GM18508 (cell line): ENCODE measurements around the gene LPAR1.

Experiments
- ATAC-seq: cut with Tn5 transposase; IDR thresholded peaks from one replicate; pipeline ENCODE4 v1.9.1; 2021; ENCODE audit warnings: moderate number of reproducible peaks; ENCODE audit not compliant: insufficient read depth, unreplicated experiment

LPAR1 gene

DNA sequence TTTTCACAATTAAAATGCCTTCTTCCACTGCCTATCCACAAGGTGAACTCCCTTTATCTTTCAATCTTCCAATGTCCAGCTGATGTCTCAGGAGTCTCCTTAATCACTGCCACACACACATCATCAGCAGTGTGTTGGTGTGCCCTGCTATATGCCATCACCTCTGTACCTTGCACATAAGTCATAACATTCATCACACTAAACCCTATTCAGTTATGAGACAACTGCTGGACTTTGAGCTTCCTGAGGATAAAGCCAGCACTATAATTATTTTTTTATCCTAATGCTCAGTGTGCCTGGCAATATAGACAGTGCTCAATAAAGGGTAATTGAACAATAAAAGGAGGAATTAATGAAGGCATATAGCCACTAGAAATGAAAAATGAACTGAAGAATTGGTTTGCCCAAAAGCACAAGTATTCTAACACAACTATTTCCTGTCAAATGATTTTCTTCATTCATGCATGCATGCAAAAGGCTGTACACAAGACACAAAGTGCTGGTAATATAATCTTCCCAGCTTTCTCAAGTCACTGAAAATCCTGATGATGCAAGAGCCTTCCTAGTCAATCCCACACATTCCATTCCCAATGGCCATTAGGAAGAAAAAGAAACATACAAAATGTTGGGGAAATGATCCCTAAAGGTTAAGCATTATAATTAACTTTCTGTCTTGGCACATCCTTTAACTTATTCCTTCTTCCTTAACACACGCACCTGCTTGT is 32.4 kb downstream of the LPAR1 start:
- no peak for ATAC-seq

DNA sequence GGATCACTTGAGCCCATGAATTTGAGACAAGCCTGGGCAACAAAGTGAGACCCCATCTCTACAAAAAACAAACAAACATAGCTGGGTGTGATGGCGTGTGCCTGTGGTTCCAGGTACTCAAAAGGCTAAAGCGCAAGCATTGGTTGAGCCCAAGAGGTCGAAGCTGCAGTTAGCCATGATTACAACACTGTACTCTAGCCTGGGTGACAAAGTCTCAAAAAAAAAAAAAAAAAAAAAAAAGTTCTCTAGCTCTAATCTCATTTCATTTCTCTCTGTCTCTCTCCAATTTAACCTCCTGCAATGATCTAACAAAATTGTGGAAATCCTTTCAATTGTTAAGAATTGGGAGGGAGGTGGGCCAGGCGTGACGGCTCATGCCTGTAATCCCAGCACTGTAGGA is 33.3 kb downstream of the LPAR1 start:
- no peak for ATAC-seq

DNA sequence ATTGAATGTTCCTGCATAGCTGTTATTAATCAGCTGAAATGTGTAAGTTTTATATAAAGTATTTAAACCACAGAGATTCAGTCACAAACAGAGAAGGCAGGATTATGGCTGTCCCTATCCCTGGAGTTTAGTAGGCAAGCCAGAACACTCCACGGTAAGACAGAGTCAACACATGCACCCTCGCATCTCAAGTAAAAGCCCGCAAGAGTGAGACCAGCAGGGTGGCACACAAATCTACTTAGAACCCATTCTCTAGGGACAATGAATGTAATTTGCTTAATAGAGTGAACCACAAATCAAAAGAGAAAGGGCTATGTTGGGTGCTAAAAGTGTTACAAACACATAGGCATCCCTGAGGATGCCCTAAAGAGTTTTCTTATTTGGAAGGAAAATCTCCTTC is 35.1 kb downstream of the LPAR1 start:
- no peak for ATAC-seq

DNA sequence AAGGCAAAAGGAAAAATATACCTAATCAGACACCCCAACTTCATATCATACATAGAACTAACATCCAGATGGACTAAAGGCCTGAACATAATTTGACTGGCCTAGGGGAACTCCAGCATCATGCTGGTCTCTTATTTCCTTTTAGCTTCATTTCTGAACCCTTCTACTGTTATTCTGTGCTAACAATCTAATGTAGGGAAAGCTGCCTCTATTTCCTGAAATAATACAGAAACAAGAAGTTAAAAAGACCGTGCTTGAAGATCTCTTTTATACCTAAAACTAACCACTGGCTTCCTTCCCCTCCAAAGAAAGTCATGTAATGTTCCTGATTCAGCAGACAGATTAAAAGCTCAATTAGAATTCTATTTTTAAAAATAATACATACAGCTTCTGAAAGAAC is 36.7 kb downstream of the LPAR1 start:
- no peak for ATAC-seq

DNA sequence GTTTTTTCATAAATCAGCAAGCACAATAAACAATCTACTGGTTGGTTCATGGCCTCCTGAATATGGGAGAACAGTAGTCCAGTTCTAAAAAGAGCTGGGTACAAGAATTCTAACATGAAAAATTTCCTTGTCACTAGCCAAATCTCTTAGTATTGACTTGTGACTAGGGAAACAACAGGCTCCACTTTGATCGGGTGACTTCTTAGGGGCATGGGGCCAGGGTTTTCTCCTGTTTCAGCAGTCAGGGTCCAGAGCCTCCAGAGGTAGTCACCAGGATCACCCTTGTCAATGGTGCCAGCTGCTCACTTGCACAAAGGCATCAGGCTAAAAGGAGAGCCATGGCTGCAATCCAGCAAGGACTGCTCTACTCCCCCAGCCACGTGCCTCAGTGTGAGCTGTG is 38.1 kb downstream of the LPAR1 start:
- ATAC-seq, result no peak

DNA sequence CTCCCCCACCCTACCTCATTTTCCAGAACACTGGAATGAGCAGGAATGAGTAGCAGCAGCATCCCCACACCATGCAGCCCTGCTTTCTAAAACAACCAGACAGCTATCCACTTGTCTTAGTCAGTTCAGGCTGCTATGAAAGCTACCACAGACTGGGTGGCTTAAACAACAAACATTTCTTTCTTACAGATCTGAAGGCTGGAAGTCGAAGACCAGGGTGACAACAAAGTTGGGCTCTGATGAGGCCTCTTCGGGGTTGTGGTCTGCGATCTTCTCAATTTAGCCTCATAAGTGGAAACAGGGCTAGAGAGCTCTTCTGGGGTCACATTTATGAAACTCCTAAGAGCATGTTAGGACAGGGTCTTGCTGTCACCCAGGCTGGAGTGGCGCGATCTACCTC is 38.9 kb downstream of the LPAR1 start:
- ATAC-seq, result no peak

DNA sequence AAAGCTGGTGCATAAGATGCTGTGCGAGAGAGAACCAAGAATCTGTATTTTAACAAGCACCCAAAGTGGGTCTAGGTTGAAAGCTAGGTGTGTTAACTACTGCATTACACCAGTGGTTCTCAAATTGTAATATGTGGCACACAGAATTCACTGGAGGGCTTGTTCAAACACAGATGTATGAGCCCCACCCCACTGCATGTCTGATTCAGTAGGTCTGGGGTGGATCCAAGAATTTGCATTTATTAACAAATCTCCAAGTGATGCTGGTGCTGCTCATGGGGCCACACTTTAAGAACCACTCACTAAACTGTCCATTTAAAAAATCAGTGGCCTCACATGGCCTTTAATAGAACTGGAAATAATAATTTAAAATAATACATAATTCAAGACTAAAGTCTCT is 40.4 kb downstream of the LPAR1 start:
- no peak for ATAC-seq

DNA sequence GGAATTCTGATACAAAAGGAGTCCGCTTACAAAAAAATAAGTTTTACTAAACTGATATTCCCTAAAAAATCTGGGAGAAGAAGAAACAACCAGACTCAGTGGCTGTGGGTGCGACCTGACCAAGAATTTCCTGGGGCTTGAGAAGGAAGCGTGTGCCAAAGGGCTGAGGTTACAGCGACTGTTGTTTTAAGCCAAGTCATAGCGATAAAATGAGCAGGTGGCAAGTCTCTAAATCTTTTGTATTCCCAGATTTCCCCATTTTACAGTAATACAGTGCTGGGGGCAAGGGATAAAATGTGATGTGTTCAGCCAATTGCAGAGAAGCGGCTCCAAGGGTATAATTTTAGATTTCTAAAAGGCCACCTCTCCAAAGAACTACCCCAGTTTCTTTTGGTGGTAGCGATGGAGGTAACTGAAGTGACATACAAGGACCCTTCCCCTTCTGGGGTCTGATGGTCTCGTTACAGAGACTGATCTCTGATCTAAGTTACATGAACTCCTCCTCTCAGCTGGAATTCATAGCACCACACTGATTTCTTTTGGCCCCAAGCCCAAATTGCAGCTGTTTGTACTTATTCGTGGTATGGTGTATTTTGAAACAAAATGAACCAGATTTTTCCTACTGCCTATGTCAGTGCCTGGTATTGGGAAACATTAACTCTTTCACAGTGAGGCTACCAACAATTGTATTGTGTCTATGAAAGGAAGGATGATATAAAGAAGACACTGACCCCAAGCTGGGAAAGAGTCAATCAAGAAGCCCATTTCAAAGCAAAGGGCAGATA is 41.6 kb downstream of the LPAR1 start:
- no peak for ATAC-seq

DNA sequence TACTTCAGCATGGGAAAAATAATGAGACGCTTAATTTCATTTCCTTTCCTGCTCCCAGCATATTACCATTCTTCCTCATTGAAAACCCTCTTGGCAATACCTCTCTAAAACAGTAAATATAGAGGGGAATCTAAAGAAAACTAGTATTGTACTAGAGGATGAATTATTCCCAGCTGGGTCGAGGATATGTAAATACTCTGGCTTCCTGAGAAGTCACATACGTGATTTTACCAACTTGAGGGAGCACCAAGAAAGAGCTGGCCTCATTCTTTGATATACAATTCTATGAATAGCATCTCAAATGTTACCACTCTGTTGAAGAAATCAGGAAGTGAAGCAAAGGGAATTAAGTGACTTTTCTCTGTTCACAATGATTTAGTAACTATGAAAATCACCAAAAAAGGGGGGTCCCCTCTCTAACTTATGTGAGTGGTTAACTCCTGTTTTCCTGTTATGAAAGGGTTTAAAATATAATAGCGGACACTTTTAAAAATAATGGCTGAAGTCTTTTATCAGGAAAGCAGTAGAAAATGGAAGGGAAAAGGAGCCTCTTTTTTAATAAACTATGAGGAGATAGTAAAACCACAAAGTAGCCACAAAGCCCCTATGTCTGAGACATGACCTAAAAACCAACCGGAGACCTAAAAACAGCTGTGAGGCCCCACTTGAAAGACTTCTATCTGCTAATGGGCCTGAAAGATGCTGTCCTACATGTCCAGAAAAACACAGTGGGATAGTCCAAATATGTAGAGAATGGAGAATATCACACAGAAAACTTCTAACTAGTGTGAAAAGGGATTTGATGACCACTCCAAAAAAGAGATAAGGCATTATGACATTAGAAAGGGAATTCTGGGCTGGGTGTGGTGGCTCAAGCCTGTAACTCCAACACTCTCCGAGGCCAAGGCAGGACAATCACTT is 42.6 kb downstream of the LPAR1 start:
- no peak for ATAC-seq

DNA sequence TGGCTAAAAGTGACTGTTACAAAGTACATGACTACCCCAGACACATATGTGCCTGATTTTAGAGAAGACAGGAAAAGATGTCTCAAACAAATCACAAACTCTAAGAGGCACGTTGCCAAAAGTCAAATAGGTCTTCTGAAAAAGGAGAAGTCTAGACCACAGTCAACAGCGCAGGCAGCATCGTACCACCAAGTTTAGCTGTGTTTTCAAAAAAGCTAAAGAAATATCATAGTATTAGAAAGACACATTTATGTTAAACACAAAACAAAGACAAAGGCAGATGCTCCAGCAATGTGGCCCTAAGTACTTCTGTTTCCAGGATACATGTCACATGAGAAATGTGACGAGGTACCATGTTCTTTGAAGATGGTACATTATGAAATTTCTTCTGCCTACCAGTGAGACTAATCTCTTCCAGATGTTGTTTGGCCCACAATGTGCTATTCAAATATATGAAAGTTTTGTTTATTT is 43.5 kb downstream of the LPAR1 start:
- no peak for ATAC-seq

DNA sequence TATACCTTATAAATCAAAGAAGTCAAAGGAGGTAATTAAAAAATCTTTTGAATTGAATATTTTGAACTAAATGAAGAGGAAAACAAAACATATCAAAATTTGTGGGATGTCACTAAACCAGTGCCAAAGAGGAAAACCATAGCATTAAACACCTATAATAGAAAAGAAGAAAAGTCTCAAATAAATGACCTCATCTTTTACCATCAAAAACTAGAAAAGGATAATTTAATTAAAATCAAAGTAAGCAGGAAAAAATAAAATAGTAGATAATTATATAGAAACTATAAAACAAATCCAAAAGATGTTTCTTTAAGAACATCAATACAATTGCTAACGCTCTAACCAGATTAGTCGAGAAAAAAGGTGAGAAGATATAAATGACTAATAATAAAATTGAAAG is 47.8 kb downstream of the LPAR1 start:
- no peak for ATAC-seq

DNA sequence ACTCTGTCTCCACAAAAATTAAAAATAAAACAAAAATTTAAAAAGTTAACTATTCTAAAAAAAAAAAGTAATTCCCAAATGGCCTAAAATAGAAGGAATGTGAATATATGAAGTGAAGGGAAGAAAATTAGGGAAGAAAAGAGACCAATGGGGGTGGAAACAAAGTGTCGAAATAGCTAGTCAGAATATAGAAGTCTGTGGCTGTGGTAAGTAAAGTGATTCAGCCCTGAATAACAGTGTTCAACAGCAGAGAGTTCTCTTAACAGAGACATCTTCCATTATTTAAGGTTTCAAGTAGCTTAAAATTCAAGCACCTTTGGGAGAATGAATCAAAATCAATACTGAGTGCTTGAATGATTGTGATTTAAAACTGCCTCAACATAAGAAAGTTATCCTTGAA is 51.7 kb downstream of the LPAR1 start:
- ATAC-seq, result no peak

DNA sequence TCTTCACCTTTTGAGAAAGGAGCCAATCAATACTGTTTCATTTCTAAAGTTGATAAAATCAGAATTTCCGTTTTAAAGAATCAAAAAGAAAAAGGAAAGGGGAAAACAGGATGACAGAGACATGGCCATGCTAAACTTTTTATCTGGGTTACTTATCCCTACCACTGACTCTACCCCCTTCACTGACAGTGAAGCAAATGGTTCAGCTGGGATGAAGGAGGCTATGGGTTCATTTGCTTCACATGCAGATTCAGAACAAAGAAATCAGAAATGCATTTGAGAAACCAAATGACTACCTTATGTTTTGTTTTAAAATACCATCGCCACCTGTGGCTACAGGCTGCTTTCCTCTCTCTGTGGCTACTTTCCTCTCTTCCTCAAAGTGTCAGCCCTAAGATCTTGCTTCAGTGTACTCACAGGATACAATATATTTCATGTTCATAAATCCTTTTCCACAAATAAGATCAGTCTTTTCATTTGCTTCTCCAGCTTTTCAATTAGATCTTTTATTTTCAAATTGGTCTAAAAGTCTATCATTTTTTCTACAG is 53.3 kb downstream of the LPAR1 start:
- no peak for ATAC-seq

DNA sequence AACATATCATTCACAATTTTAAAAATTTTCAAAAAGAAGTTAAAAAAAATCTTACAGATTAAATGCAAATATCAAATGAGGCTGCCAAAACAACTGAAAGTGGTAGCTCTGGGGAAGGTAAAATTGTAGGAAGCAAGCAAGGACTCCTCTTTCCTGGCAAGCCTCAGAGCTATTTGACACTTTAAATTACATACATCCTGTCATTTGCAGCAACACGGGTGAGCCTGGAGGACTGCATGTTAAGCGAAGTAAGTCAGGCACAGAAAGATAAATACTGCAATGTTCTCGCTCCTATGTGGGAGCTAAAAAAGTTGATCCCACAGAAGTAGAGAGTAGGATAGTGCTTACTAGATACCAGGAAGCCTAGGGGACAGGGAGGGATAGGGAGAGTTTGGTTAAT is 58.0 kb downstream of the LPAR1 start:
- ATAC-seq, result no peak

DNA sequence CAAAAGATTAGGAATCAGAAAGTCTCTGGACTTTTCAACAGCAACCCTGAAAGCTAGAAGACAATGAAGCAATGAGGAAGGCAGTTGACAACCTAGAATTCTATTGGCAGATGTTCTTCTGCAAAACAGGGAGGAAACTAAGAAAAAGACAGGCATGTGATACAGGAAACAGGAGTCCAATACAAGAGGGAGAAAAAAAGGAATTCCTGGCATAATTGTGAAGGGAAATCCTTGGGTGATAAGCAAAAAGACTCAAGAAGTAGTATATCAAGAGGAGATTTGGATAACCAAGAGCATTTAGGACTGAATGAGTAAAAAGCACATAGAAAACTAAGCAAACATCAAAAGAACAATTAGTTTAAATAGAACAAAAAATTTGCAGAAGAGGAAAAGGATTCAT is 58.6 kb downstream of the LPAR1 start:
- no peak for ATAC-seq

DNA sequence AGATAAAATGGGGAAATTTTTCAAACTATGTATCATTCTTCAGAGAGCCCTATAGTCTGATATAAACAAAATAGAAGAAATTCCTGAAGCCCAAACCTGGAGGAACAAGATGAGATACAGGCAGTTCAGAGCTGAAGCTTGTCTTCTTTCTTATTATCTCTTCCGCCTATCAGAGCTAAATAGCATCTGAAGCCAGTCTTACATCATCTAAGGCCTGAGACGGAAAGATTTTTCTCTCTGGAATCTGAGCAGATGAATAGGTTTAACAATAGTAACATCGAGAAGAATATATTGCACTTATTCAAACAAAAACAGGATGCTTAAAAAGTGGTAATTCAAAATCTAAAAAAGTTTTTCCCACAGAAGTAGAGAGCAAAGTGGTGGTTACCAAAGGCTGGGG is 59.8 kb downstream of the LPAR1 start:
- ATAC-seq, result no peak

DNA sequence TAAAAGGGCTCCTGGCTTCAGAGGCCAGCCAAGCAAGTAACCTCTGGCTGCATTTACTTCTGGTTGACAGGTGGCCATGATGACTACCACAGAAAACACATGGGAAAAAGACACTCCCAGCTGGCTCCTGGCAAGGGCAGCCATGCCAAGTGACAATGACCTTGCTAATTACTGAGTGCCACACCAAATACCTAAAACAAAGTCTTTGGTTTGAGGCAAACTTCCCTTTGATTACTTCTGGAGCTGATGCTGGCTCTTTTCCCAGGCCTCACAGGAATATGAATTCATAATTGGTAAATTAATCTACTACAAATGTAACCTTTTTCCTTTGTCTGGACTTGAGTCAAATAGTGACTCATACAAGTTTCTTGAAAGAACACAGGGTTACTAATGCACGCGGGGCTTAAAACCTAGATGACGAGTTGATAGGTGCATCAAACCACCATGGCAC is 61.0 kb downstream of the LPAR1 start:
- no peak for ATAC-seq

DNA sequence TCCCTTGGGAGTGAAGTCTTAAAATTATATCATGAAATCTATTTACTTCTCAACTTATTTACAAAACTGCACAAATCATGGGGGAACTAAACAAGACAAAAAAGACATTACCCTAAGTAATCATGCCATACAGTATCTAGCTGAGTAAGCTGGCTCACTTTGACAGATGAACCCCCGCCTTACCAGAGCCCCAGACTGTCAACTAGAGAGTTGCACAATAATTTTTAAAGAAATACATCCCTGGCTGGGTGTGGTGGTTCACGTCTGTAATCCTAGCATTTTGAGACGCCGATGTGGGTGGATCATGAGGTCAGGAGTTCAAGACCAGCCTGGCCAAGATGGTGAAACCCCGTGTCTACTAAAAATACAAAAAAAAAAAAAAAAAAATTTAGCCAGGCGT is 62.3 kb downstream of the LPAR1 start:
- ATAC-seq, result no peak

DNA sequence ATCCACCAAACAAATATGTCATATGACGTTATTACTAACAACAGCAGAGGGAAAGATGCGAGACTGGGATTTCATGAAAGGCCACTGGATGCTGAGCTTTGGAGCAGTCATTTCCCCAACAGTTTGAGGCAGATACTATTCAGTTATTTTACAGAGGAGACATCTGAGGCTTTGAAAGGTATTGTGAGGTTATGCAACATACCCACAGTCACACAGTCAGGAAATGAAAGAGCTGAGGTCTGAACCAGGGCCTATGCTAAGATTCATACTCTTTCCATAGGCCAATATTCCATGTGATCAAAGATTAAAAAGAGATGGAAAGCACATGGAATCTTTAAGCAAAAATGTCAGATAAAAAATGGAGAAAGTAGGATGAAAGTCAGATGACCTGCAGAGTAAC is 63.0 kb downstream of the LPAR1 start:
- ATAC-seq, result no peak

DNA sequence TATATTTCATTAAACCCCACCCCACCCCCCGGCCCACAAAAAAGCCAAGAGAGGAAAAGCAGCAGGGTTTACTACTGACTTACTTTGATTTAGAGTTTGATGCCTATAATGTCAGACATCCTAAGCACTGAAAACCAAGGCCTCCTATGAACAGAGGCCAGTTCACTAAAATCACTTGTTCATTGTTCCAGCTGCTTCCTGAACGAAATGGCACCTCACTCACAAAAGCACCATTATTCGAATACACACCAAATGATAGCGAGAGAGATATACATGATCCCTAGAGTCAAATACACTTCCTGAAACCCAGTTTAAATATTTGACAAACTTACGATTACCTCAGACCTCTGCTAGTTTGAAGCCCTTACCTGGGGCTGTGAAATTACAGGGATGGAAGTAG is 66.6 kb downstream of the LPAR1 start:
- no peak for ATAC-seq

DNA sequence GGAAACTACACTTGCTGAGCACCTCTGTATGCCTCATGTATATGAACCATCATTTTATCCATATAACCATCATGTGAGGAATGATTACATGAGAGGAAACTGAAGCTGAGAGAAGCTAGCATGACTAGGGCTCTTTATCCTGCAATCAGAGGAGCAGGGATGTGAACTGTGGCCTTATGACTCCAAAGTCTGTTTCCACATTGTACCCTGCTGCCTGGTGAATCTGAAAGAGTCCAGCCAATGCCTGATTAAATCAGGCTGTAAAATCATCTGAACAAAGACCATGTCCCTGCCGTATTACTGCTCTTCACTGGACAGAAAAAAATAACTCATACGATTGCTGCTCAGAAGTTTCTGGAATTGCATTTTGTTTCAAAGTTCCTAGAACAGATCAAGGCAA is 67.0 kb downstream of the LPAR1 start:
- ATAC-seq, result no peak
